Measurements from ENCODE around the gene STS.
"Not testable (repeated sequence)": the region's sequence is repeated elsewhere in the genome, so short reads cannot be mapped to it uniquely, and the experiment has no call there.

The STS gene

DNA sequence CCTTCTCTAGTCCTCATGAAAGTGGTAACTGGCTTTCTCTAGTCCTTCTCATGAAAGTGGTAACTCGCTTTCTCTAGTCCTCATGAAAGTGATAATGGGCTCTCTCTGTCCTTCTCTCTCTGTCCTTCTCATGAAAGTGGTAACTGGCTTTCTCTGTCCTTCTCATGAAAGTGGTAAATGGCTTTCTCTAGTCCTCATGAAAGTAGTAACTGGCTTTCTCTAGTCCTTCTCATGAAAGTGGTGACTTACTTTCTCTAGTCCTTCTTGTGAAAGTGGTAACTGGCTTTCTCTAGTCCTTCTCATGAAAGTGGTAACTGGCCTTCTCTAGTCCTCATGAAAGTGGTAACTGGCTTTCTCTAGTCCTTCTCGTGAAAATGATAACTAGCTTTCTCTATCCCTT, 31.3 kb downstream of the STS start:
- DNase-seq (ENCODE audit: low read depth in 3 of 3, low spot score in 1 of 3), result not testable (repeated sequence)

DNA sequence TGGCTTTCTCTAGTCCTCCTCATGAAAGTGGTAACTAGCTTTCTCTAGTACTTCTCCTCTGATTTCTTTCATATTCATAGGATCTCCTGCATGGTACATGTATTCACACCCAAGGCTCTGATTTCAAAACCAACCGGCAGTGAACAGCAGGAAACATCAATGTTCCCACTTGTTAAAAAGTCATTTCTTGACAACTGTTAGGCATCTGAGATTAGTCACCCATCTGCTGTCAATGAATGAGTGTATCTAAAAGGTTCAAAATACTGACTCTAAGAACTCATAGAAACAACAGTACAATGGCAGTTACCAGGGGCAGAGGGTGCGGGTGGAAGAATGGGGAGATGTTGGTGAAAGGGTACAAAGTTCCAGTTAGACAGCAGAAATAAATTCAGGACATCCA, 31.9 kb downstream of the STS start:
- no peak for DNase-seq (ENCODE audit: low read depth in 3 of 3, low spot score in 1 of 3)

DNA sequence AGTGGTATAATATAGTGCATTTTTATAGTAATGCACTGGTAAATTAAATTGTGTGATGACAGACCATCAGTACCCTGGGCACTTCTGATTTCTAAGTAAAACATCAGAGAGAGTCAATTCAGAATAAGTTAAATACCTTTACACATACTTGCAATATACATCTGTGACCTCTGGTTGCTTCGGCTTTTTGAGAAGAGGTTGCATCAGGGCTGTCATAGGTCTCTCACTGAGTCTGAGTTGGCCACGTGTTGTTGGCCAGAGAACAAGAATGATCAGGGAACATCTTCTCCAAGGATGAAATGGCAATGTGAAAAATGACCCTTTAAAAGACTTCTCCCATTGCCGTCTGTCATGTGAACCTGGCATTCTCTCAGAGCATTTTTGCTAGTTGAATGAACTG, 37.3 kb downstream of the STS start:
- no peak for DNase-seq (ENCODE audit: low read depth in 3 of 3, low spot score in 1 of 3)

DNA sequence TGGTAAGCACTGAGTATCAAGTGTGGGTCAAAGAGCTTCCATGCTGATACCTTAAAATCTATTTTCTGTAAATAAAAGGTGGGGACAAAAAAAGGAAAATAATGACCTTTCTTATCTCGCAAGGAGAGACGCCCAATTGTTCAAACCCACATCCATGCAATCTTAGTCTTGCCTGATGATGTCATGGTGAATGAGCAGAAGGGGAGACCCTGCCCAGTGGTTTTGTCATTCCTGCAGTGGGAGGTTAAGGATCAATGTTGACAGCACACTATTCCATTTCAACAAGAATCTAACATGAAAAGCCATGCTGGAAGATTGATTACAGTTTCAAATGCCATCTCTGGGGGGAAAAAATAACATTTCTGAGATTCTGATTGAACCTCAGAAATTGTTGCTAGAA, 41.2 kb downstream of the STS start:
- no peak for DNase-seq (ENCODE audit: low read depth in 3 of 3, low spot score in 1 of 3)

DNA sequence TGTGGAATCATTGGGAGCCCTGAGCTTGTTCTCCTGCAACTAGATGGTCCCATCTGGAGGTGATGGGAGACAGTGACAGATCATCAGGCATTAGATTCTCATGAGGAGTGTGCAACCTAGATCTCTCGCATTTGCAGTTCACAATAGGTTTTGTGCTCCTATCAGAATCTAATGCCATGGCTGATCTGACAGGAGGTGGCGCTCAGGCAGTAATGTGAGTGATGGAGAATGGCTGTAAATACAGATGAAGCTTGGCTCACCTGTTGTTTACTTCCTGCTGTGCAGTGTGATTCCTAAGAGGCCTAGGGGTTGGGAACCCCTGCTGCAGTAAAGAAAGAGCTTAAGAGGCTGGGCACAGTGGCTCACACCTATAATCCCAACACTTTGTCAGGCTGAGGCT, 42.6 kb downstream of the STS start:
- no peak for DNase-seq (ENCODE audit: low read depth in 3 of 3, low spot score in 1 of 3)

DNA sequence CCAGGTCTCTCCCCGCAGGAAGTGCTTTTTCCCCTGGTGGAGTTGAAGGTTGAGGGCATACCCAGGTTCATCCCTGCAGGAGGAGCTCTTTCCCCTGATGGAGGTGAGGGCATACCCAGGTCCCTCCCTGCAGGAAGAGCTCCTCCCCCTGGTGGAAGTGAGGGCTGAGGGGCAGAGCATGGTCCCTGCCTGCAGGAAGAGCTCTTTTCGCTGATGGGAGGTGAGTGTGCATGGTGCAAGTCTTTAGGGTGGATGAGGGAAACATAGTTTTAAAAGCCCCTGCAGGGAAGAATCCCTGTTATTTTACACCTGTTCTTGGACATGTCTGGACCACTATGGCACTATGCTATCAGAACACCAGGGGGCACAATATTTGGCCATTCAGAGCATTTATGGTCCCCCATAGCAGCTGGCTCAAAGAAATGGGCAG, 44.2 kb downstream of the STS start:
- no peak for DNase-seq (ENCODE audit: low read depth in 3 of 3, low spot score in 1 of 3)

DNA sequence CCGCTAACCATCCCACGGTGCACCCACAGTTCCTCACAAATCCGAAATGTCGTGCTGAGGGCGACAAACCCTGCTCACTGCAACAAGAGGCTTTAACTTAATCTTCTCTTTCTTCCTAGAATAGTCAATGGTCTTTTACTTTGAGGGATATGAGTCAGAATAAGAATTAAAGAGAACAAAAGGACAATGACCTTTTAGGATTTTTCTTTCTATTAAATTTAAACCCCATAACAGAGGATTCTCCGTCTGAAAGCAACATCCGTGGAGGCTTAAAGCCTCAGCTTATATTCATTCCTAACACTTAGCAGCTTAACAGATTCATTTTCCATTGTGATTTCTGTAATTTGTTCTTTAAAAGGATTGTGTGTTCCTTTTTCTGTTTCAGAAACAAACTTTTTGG, 45.4 kb downstream of the STS start:
- no peak for DNase-seq (ENCODE audit: low read depth in 3 of 3, low spot score in 1 of 3)

DNA sequence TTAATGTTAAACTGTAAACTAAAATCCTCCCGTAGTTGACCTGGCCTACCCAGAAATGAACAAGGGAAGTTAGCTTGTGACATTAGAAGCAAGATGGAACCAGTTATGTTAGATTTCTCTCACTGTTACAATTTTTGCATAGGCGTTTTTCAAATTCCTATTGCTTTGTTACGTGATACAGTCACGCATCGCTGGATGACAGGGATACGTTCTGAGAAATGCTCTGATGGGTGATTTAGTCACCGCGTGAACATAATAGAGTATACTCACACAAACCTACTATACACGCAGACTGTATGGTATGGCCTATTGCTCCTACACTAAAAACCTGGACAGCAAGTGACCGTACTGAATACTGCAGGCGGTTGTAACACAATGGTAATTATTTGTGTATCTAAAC, 47.1 kb downstream of the STS start:
- no peak for DNase-seq (ENCODE audit: low read depth in 3 of 3, low spot score in 1 of 3)

Measured in stimulated activated CD4-positive, alpha-beta T cell treated with anti-CD3 and anti-CD28 coated beads, TNF-alpha, amount 100 ng/mL, for 1 hour (primary cell).